HepG2 (cell line): Measurements from ENCODE around the gene MDH2.

Source experiments
- CTCF ChIP-seq: sonication (generic); formaldehyde crosslinking; IDR thresholded peaks from 2 replicates; pipeline ENCODE4 v1.5.0; 2020; ENCODE audit warnings: mild to moderate bottlenecking, missing genetic modification reagents, moderate library complexity
- DR1 ChIP-seq: sonication (generic); formaldehyde crosslinking; IDR thresholded peaks from 2 replicates; pipeline ENCODE4 v1.8.0; 2021; ENCODE audit warnings: mild to moderate bottlenecking, missing genetic modification reagents, inconsistent platforms
- ELF4 ChIP-seq: sonication (generic); formaldehyde crosslinking; IDR thresholded peaks from 2 replicates; pipeline ENCODE4 v1.5.0; 2020; ENCODE audit warnings: missing genetic modification reagents, mild to moderate bottlenecking, moderate library complexity, borderline replicate concordance
- HDAC1 ChIP-seq: sonication (generic); formaldehyde crosslinking; IDR thresholded peaks from 2 replicates; pipeline ENCODE4 v1.5.1; 2020; ENCODE audit warnings: mild to moderate bottlenecking, missing genetic modification reagents
- IKZF4 ChIP-seq: sonication (generic); formaldehyde crosslinking; IDR thresholded peaks from 2 replicates; pipeline ENCODE4 v1.5.1; 2020; ENCODE audit warnings: borderline replicate concordance, mild to moderate bottlenecking, low read depth, missing genetic modification reagents; ENCODE audit errors: not compliant biosample characterization
- POGK ChIP-seq: sonication (generic); formaldehyde crosslinking; conservative IDR thresholded peaks from 2 replicates; pipeline ENCODE4 v1.8.0; 2022; ENCODE audit warnings: mild to moderate bottlenecking, moderate library complexity, missing genetic modification reagents
- POLR2A ChIP-seq, 2 experiments: IDR thresholded peaks; 2 replicates each; pipeline ENCODE4 v1.6.1; 2011; ENCODE audit warnings: low read depth in 2 of 2, low read length in 2 of 2, mild to moderate bottlenecking in 1 of 2, moderate library complexity in 1 of 2; ENCODE audit not compliant: insufficient read depth in 1 of 2
- POLR2AphosphoS5 ChIP-seq: IDR thresholded peaks from 2 replicates; pipeline ENCODE4 v1.6.1; 2012; ENCODE audit warnings: low read depth, low read length
- TBL1XR1 ChIP-seq: fragments of 150-350 bp; IDR thresholded peaks from 2 replicates; pipeline ENCODE4 v1.6.1; 2014; ENCODE audit warnings: borderline replicate concordance, low read length; ENCODE audit not compliant: partially characterized antibody
- TEAD3 ChIP-seq: optimal IDR thresholded peaks from 2 replicates; pipeline ENCODE3; 2016; ENCODE audit warnings: borderline replicate concordance
- UBTF ChIP-seq: sonication (generic); formaldehyde crosslinking; IDR thresholded peaks from 2 replicates; pipeline ENCODE4 v1.4.0; 2020; ENCODE audit warnings: mild to moderate bottlenecking, missing genetic modification reagents
- ZNF501 ChIP-seq: sonication (generic); formaldehyde crosslinking; IDR thresholded peaks from 2 replicates; pipeline ENCODE4 v1.5.1; 2020; ENCODE audit warnings: mild to moderate bottlenecking, moderate library complexity, missing genetic modification reagents
- ZNF780A ChIP-seq: sonication (generic); formaldehyde crosslinking; IDR thresholded peaks from 2 replicates; pipeline ENCODE4 v1.8.0; 2022; ENCODE audit warnings: mild to moderate bottlenecking, missing genetic modification reagents, moderate library complexity
- TF ChIP-seq, protein P1 (sequence below): sonication (generic); formaldehyde crosslinking; IDR thresholded peaks from 2 replicates; pipeline ENCODE4 v1.4.0; 2020; ENCODE audit warnings: missing genetic modification reagents

GRCh38 chr7:76065016-76065612, 17.2 kb downstream of the MDH2 start:
- TF ChIP-seq, protein P1, sequence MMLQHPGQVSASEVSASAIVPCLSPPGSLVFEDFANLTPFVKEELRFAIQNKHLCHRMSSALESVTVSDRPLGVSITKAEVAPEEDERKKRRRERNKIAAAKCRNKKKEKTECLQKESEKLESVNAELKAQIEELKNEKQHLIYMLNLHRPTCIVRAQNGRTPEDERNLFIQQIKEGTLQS (CRISPR knock-in tag) = no peak
- TF ChIP-seq IKZF4 (CRISPR knock-in tag) (no peak), ELF4 (no peak), CTCF (no peak), POLR2A (IDR thresholded peaks at IDR 0.05; ENCODE audit: insufficient read depth in 1 of 2, low read depth in 2 of 2, low read length in 2 of 2) (0 out of 4 replicates have a peak, but pooled peaks of 1 of the 2 experiments have one; percentile 24), POGK (CRISPR knock-in tag) (no peak), ZNF501 (CRISPR knock-in tag) (no peak), UBTF (no peak), TBL1XR1 (no peak), HDAC1 (CRISPR knock-in tag) (no peak), TEAD3 (no peak), POLR2AphosphoS5 (no peak), DR1 (no peak), ZNF780A (CRISPR knock-in tag) (no peak)
